Measurements from ENCODE around the gene POLR2C. TPM values are rescaled to one million over a fixed set of nuclear protein-coding genes. Genes with fewer than 3 reads are reported as not detected.

The POLR2C gene
- total RNA-seq, 2 donors from 2014 or later = 72.0 to 88.3 TPM

GRCh38 chr16:57485091-57485915, 22.8 kb downstream of the POLR2C start:
- H3K9me3 Mint-ChIP-seq = peaks cover 7% of the 10 kb centered on the region
- TF ChIP-seq, protein P1, sequence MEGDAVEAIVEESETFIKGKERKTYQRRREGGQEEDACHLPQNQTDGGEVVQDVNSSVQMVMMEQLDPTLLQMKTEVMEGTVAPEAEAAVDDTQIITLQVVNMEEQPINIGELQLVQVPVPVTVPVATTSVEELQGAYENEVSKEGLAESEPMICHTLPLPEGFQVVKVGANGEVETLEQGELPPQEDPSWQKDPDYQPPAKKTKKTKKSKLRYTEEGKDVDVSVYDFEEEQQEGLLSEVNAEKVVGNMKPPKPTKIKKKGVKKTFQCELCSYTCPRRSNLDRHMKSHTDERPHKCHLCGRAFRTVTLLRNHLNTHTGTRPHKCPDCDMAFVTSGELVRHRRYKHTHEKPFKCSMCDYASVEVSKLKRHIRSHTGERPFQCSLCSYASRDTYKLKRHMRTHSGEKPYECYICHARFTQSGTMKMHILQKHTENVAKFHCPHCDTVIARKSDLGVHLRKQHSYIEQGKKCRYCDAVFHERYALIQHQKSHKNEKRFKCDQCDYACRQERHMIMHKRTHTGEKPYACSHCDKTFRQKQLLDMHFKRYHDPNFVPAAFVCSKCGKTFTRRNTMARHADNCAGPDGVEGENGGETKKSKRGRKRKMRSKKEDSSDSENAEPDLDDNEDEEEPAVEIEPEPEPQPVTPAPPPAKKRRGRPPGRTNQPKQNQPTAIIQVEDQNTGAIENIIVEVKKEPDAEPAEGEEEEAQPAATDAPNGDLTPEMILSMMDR (conservative IDR thresholded peaks at IDR 0.05) = no peak
- peaks cover 19% of the 10 kb centered on the region for H3K27me3 Mint-ChIP-seq (ENCODE audit: insufficient read depth)
- H3K9me3 ChIP-seq (ENCODE audit: control insufficient read depth, low read length) = peaks cover 6% of the 10 kb centered on the region
- no peak overlapping the region for H3K9ac ChIP-seq (ENCODE audit: extremely low read depth, low read length, poor library complexity, severe bottlenecking)
- peak; percentile 49 for DNase-seq
- H3K27ac Mint-ChIP-seq = no peak overlapping the region
- H3K27me3 ChIP-seq (ENCODE audit: control insufficient read depth, insufficient read depth, low read length, poor library complexity, severe bottlenecking) = peaks cover 5% of the 10 kb centered on the region
- H3K27ac ChIP-seq (ENCODE audit: low read depth, low read length) = no peak overlapping the region
- no peaks in the 10 kb centered on the region for H3K4me1 ChIP-seq (ENCODE audit: control insufficient read depth, insufficient read depth, low read length)
- no peaks in the 10 kb centered on the region for H3K36me3 Mint-ChIP-seq (ENCODE audit: low read depth)
- H3K4me3 ChIP-seq (ENCODE audit: low read length) = peak overlapping the region; percentile 82
- H3K36me3 ChIP-seq (ENCODE audit: control insufficient read depth, insufficient read depth, low read length) = no peaks in the 10 kb centered on the region
- H3K4me1 Mint-ChIP-seq = peaks cover 15% of the 10 kb centered on the region
- 74 to 84% methylated on average over 7 to 14 of the region's 14 CpGs for WGBS, 2 experiments (ENCODE audit: insufficient coverage in 1 of 2, insufficient read length in 1 of 2)
- H3K4me3 Mint-ChIP-seq = peak overlapping the region; percentile 80

DNA sequence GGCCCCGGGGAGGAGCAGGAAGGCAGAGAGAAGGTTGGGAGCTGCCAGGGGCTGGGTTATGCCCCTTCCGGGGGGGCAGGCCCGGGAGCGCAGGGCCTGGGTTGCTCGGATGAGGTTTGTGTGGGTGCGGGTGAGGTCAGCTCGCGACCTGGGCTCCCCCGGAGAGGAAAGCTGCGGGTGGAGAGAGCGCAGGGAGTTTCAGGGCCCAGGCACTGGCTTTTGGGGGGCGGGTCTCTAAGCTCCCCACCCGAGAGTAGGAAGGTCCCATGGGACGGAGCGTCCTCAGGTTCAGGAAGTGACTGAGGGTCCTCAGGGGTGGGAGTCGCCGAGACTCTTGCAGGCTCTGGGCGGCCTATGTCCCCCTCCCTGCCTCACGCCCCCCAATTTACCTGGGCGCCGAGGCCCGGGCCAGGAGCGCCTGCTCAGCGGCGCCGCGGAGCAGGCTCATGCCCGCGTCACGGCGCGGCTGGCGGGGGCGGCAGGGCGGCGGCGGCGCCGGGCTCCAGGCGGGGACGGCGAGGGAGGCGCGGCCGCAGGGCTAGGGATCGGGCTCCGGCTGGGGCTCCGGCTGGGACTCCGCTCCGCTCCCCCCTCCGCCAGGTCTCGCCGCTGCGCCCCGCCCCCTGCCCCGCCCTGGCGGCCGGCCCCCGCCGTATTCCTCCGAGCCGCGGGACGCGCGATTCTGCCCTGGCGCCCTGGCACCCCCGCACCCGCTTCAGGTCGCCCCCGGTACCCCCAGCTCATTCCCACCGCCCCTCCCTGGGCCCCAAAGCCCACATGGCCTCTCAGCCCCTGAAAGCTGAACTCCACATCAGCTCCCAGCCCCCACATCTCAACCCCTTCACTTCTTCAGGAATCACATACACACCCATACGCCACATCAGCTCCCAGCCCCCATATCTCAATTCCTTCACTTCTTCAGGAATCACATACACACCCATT, 23.7 kb downstream of the POLR2C start, which contains the start of gene DOK4:
Gene DOK4 (minus strand): TSS at position 578 of the 942 bp plus-strand sequence. CDS start 6,986 bp downstream, outside the sequence.
- 2 to 3% methylated on average over 42 to 73 of the region's 73 CpGs for WGBS, 2 experiments (ENCODE audit: insufficient coverage in 1 of 2, insufficient read length in 1 of 2)
- TF ChIP-seq, protein P1 (conservative IDR thresholded peaks at IDR 0.05) = no peak
- DNase-seq = peak; percentile 92
- Histone ChIP-seq H3K4me1 (ENCODE audit: control insufficient read depth, insufficient read depth, low read length) (no peaks in the 10 kb centered on the region), H3K4me3 (ENCODE audit: low read length) (peak within 1 kb of the TSS; percentile 82), H3K9ac (ENCODE audit: extremely low read depth, low read length, poor library complexity, severe bottlenecking) (peak within 1 kb of the TSS; percentile 34), H3K27ac (ENCODE audit: low read depth, low read length) (no peak within 1 kb of the TSS), H3K9me3 (ENCODE audit: control insufficient read depth, low read length) (peaks cover 6% of the 10 kb centered on the region), H3K27me3 (ENCODE audit: control insufficient read depth, insufficient read depth, low read length, poor library complexity, severe bottlenecking) (peaks cover 5% of the 10 kb centered on the region), H3K36me3 (ENCODE audit: control insufficient read depth, insufficient read depth, low read length) (no peaks in the 10 kb centered on the region)
- Mint-ChIP-seq H3K27ac (no peak within 1 kb of the TSS), H3K36me3 (ENCODE audit: low read depth) (no peaks in the 10 kb centered on the region), H3K27me3 (ENCODE audit: insufficient read depth) (peaks cover 18% of the 10 kb centered on the region), H3K4me1 (peaks cover 12% of the 10 kb centered on the region), H3K9me3 (peaks cover 7% of the 10 kb centered on the region), H3K4me3 (peak within 1 kb of the TSS; percentile 80)

Data from endodermal cell (in vitro differentiated cells).